ENCODE results near the gene LUZP2. TPM values are rescaled to one million over a fixed set of nuclear protein-coding genes. Genes with fewer than 3 reads are reported as not detected.

The LUZP2 gene
- total RNA-seq, 1 donor from 2014 or later: not detected

- no peak for ATAC-seq
- DNase-seq (ENCODE audit: low spot score): no peak
Measured at GRCh38 chr11:24625975-24626374, 129.1 kb downstream of the LUZP2 start.

GRCh38 chr11:24628224-24628776 is 131.4 kb downstream of the LUZP2 start:
- no peak for ATAC-seq
- no peak for DNase-seq (ENCODE audit: low spot score)

- no peak for DNase-seq (ENCODE audit: low spot score)
- ATAC-seq: no peak
Measured at GRCh38 chr11:24634606-24635160, 137.8 kb downstream of the LUZP2 start.

GRCh38 chr11:24635588-24636290 is 138.9 kb downstream of the LUZP2 start:
- DNase-seq (ENCODE audit: low spot score): no peak
- no peak for ATAC-seq

- DNase-seq (ENCODE audit: low spot score): no peak
- no peak for ATAC-seq
Measured at GRCh38 chr11:24636291-24636629, 139.4 kb downstream of the LUZP2 start.

GRCh38 chr11:24637520-24637919 is 140.7 kb downstream of the LUZP2 start:
- DNase-seq (ENCODE audit: low spot score) (no peak), ATAC-seq (no peak)

GRCh38 chr11:24642648-24643047 is 145.8 kb downstream of the LUZP2 start:
- DNase-seq (ENCODE audit: low spot score) (no peak), ATAC-seq (no peak)

GRCh38 chr11:24645563-24645962 is 148.7 kb downstream of the LUZP2 start:
- no peak for ATAC-seq
- no peak for DNase-seq (ENCODE audit: low spot score)

- ATAC-seq (no peak), DNase-seq (ENCODE audit: low spot score) (no peak)
Measured at GRCh38 chr11:24651873-24652272, 155.0 kb downstream of the LUZP2 start.

GRCh38 chr11:24653901-24654300 is 157.0 kb downstream of the LUZP2 start:
- ATAC-seq (no peak), DNase-seq (ENCODE audit: low spot score) (no peak)

- no peak for DNase-seq (ENCODE audit: low spot score)
- ATAC-seq: no peak
Measured at GRCh38 chr11:24661331-24661730, 164.5 kb downstream of the LUZP2 start.

- ATAC-seq: no peak
- no peak for DNase-seq (ENCODE audit: low spot score)
Measured at GRCh38 chr11:24664399-24664798, 167.5 kb downstream of the LUZP2 start.

- DNase-seq (ENCODE audit: low spot score) (no peak), ATAC-seq (no peak)
Measured at GRCh38 chr11:24667353-24667968, 170.6 kb downstream of the LUZP2 start.

GRCh38 chr11:24678703-24679348 is 182.0 kb downstream of the LUZP2 start:
- no peak for ATAC-seq
- DNase-seq (ENCODE audit: low spot score): no peak

- ATAC-seq (no peak), DNase-seq (ENCODE audit: low spot score) (no peak)
Measured at GRCh38 chr11:24679821-24680351, 183.0 kb downstream of the LUZP2 start.

GRCh38 chr11:24683583-24683982 is 186.7 kb downstream of the LUZP2 start:
- DNase-seq (ENCODE audit: low spot score): no peak
- ATAC-seq: no peak

- ATAC-seq (no peak), DNase-seq (ENCODE audit: low spot score) (no peak)
Measured at GRCh38 chr11:24685821-24686220, 189.0 kb downstream of the LUZP2 start.

GRCh38 chr11:24687531-24688147 is 190.8 kb downstream of the LUZP2 start:
- no peak for ATAC-seq
- DNase-seq (ENCODE audit: low spot score): no peak

- DNase-seq (ENCODE audit: low spot score) (no peak), ATAC-seq (no peak)
Measured at GRCh38 chr11:24688981-24689380, 192.1 kb downstream of the LUZP2 start.

GRCh38 chr11:24697522-24698111 is 200.8 kb downstream of the LUZP2 start:
- ATAC-seq: no peak
- no peak for DNase-seq (ENCODE audit: low spot score)

GRCh38 chr11:24704716-24705115 is 207.9 kb downstream of the LUZP2 start:
- DNase-seq (ENCODE audit: low spot score) (no peak), ATAC-seq (no peak)
